Fibroblast of mammary gland (primary cell): ENCODE results near the gene MORF4L2.
"Not testable (repeated sequence)": the region's sequence is repeated elsewhere in the genome, so short reads cannot be mapped to it uniquely, and the experiment has no call there.

ENCODE experiments used
- DNase-seq: peaks from one replicate; pipeline ENCODE4 v3.0.0-alpha.2; 2010; ENCODE audit warnings: low read depth
- H3K4me3 ChIP-seq: 2 replicates; pipeline ENCODE4 v1.5.1; 2011; ENCODE audit warnings: low read depth, mild to moderate bottlenecking, low read length, moderate library complexity; ENCODE audit not compliant: control insufficient read depth
- TF ChIP-seq, protein P1 (sequence below): conservative IDR thresholded peaks from 2 replicates; pipeline ENCODE4 v1.5.1; 2011; ENCODE audit warnings: low read depth, low read length, inconsistent platforms; ENCODE audit not compliant: control insufficient read depth, insufficient read depth

Gene MORF4L2

GRCh38 chrX:103663981-103664762 lies 22.3 kb downstream of the MORF4L2 start:
- no peak overlapping the region for H3K4me3 ChIP-seq
- DNase-seq = no peak
- TF ChIP-seq, protein P1, sequence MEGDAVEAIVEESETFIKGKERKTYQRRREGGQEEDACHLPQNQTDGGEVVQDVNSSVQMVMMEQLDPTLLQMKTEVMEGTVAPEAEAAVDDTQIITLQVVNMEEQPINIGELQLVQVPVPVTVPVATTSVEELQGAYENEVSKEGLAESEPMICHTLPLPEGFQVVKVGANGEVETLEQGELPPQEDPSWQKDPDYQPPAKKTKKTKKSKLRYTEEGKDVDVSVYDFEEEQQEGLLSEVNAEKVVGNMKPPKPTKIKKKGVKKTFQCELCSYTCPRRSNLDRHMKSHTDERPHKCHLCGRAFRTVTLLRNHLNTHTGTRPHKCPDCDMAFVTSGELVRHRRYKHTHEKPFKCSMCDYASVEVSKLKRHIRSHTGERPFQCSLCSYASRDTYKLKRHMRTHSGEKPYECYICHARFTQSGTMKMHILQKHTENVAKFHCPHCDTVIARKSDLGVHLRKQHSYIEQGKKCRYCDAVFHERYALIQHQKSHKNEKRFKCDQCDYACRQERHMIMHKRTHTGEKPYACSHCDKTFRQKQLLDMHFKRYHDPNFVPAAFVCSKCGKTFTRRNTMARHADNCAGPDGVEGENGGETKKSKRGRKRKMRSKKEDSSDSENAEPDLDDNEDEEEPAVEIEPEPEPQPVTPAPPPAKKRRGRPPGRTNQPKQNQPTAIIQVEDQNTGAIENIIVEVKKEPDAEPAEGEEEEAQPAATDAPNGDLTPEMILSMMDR = no peak

DNA sequence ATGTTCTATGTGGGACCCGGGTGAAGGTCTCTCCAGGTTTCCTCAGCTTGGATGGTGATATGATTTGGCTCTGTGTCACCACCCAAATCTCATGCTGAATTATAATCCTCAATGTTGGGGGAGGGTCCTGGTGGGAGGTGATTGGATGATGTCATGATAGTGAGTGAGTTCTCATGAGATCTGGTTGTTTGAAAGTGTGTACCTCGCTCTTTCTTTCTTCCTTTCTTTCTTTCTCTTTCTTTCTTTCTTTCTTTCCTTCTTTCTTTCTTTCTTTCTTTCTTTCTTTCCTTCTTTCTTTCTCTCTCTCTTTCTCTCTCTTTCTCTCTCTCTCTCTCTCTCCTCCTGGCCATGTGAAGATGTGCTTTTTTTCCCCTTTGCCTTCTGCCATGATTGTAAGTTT lies 27.0 kb downstream of the MORF4L2 start:
- not testable (repeated sequence) for DNase-seq, H3K4me3 ChIP-seq

DNA sequence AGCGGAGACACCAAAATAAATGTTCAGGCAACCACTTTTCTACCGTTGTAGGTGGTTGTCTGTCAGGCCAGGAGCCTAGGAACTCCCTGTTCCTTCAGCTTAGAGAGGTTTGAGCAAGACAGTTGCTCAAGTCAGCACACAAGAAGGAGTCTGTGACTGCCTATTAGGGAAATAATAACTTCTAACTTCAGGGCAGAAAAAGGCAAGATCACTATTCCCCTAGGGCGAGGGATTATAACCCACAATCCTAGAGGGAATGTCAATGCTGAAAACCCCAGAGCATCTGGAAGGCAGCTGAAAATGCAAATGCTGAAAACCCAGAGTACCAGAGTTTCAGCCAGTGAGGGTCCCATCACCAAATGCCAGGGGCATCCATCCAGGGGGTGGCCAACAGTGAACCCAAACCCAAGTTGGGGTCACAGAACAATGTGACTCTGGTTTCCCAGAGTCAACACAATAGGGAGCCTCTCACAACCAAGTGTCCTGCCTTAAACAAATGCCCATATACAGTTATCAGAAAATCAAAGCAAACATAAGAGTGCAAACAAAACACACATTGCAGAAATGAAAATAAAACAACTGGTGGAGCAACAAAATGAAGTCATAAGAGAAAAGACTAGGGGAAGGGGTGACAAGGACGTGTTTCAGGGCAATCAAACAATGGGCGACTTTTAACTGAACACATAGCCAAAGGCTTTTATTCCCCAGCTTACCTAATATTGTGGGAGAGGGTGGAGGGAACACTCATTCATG lies 27.6 kb downstream of the MORF4L2 start:
- no peak for DNase-seq
- TF ChIP-seq, protein P1 = no peak
- no peak overlapping the region for H3K4me3 ChIP-seq

DNA sequence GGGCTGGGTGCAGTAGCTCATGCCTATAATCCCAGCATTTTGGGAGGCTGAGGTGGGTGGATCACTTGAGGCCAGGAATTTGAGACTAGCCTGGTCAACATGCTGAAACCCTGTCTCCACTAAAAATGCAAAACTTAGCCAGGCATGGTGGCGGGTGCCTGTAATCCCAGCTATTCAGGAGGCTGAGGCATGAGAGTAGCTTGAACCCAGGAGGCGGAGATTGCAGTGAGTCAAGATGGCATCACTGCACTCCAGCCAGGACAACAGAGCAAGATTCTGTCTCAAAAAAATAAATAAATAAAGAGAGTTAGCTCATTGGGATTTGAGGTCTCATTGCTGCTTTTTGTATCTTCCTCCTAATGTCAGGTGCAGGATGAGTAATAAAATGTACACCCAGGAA lies 29.4 kb downstream of the MORF4L2 start:
- H3K4me3 ChIP-seq, DNase-seq: not testable (repeated sequence)

GRCh38 chrX:103656617-103657016 lies 29.9 kb downstream of the MORF4L2 start:
- TF ChIP-seq, protein P1 = no peak

DNA sequence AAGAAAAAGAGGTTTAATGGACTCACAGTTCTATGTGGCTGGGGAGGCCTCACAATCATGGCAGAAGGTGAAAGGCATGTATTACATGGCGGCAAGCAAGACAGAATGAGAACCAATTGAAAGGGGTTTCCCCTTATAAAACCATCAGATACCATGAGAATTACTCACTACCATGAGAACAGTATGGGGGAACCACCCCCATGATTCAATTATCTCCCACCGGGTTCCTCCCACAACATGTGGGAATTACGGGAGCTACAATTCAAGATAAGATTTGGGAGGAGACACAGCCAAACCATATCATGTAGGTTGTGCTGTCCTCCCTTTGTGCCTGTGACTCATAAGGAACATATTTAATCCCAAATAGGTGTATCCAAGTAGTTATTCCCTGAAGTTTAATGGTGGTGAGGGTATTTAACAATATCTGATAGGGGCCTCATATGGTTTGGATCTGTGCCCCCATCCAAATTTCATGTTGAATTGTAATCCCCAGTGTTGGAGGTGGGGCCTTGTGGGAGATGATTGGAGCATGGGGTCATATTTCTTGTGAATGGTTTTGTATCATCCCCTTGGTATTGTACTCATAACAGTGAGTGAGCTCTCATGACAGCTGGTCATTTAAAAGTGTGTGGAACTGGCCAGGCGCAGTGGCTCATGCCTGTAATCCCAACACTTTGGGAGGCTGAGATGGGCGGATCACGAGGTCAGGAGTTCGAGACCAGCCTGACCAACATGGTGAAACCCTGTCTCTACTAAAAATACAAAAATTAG lies 31.1 kb downstream of the MORF4L2 start:
- not testable (repeated sequence) for DNase-seq, H3K4me3 ChIP-seq

More at GRCh38 chrX:103656617-103657016, 29.9 kb downstream of the MORF4L2 start:
- no peak overlapping the region for H3K4me3 ChIP-seq
- peak; percentile 72 for DNase-seq

DNA sequence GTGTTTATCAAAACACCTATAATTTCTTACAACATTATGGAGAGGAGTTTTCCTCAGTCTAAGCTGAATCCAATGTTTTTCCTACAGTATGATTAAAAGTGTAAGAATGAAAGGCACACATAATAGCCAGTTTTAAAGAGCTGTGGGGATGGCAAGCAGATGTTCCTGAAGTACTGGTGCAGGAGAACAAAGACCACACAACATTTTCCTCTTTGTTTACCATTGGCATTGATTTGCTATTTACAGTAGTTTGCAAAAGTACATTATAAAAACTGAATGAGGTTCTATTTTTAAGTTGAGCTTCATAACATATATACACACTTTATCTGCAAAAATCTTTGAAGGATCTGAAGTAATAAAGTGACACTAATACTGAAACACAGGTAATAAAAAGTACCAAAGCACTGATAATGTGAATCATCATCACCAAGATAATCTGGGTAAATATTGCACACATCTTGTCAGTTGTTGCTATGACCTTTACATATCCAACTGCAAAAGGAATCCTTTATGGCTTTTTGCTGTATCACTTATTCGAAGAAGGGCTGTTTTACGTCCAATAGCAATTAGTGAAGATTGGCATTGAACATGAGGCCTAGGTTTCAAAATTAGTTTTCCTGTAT lies 35.2 kb downstream of the MORF4L2 start:
- TF ChIP-seq, protein P1 = no peak
- DNase-seq = no peak
- H3K4me3 ChIP-seq = no peak overlapping the region

GRCh38 chrX:103647630-103648029 lies 38.9 kb downstream of the MORF4L2 start:
- TF ChIP-seq, protein P1 = no peak
- no peak for DNase-seq
- H3K4me3 ChIP-seq = no peak overlapping the region
